Mucosa of descending colon (tissue), 3 donors: ENCODE measurements around the gene PDCD1. TPM values are rescaled to one million over a fixed set of nuclear protein-coding genes. Genes with fewer than 3 reads are reported as not detected.

Source experiments
- ATAC-seq: fragments of 200-7000 bp; cut with Tn5 transposase; one replicate; pipeline ENCODE4 v1.9.1; 2020; ENCODE audit warnings: mild to moderate bottlenecking, moderate library complexity
- DNase-seq, 3 donors: peaks; one replicate each; pipeline ENCODE4 v3.0.0-alpha.2; 2020
- H3K36me3 ChIP-seq: fragments of 200-600 bp; one replicate; pipeline ENCODE4 v1.8.0; 2021; ENCODE audit warnings: low read depth, mild to moderate bottlenecking
- H3K4me1 ChIP-seq: fragments of 200-600 bp; one replicate; pipeline ENCODE4 v1.8.0; 2021; ENCODE audit warnings: low read depth, mild to moderate bottlenecking
- H3K4me3 ChIP-seq: fragments of 200-600 bp; one replicate; pipeline ENCODE4 v1.8.0; 2021; ENCODE audit warnings: mild to moderate bottlenecking
- H3K9me3 ChIP-seq: fragments of 200-600 bp; one replicate; pipeline ENCODE4 v1.8.0; 2021; ENCODE audit warnings: mild to moderate bottlenecking
- intact Hi-C, 2 donors: fragments of 100-400 bp; cut with DNase I in 1 of 2; cut with micrococcal nuclease in 1 of 2; formaldehyde crosslinking; loops; one replicate each; pipeline versions ENCODE4 v1.11.0 to v1.11.1; 2022; cut with DNase I, micrococcal nuclease
- total RNA-seq, 3 donors: library from RNA; stranded (reverse); fragmentation: NEBNext Ultra II Directional in 2 of 3; extraction: Animal tissue kit (Norgen Biotek cat#: 25700) in 2 of 3; gene quantifications; one replicate each; pipeline versions ENCODE4 v1.2.1 to v1.2.4, GENCODE V29; 2021 to 2023
- TF ChIP-seq, protein P1 (sequence below): fragments of 200-600 bp; IDR thresholded peaks from one replicate; pipeline ENCODE4 v1.8.0; 2022; ENCODE audit warnings: antibody characterized with exemption, mild to moderate bottlenecking
- donor health status: DM: no; HTN: no; CAD: no; lungs with moderate emphysema.
- donor health status: DM: no; HTN: no; CAD: no.
- donor health status: DM: no; HTN: yes; CAD: no.

PDCD1 gene
- total RNA-seq, 3 donors from 2014 or later = 0.13 to 0.70 TPM; not detected in 1

DNA sequence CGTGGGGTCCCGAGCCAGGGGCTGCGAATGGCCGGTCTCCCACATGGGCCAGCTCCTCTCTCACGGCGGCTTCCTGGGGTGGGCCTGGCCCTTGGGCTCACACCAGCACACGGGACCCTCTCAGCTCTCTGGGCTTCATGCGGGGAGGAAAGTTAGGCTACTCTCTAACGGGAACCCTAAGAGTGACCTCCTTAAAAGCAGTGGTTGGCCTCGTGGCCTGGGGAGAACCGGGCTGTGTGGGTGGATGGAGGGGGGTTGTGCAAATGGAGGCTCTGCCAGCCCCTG, 36.7 kb upstream of the PDCD1 start:
- no peak for ATAC-seq
- Histone ChIP-seq H3K4me3 (no peak overlapping the region), H3K9me3 (no peaks in the 10 kb centered on the region), H3K4me1 (no peaks in the 10 kb centered on the region), H3K36me3 (no peaks in the 10 kb centered on the region)
- TF ChIP-seq, protein P1, sequence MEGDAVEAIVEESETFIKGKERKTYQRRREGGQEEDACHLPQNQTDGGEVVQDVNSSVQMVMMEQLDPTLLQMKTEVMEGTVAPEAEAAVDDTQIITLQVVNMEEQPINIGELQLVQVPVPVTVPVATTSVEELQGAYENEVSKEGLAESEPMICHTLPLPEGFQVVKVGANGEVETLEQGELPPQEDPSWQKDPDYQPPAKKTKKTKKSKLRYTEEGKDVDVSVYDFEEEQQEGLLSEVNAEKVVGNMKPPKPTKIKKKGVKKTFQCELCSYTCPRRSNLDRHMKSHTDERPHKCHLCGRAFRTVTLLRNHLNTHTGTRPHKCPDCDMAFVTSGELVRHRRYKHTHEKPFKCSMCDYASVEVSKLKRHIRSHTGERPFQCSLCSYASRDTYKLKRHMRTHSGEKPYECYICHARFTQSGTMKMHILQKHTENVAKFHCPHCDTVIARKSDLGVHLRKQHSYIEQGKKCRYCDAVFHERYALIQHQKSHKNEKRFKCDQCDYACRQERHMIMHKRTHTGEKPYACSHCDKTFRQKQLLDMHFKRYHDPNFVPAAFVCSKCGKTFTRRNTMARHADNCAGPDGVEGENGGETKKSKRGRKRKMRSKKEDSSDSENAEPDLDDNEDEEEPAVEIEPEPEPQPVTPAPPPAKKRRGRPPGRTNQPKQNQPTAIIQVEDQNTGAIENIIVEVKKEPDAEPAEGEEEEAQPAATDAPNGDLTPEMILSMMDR = no peak
- DNase-seq = no peak
- intact Hi-C loops = no loop called here

- H3K36me3 ChIP-seq = no peaks in the 10 kb centered on the region
- H3K9me3 ChIP-seq = no peaks in the 10 kb centered on the region
- TF ChIP-seq, protein P1 = no peak
- ATAC-seq (no peak), DNase-seq (peak in 1 of 3 donors; percentile 23)
- H3K4me1 ChIP-seq = no peaks in the 10 kb centered on the region
- intact Hi-C loops = no loop called here
- no peak overlapping the region for H3K4me3 ChIP-seq
These were observed 36.2 kb upstream of the PDCD1 start for GRCh38 chr2:241894681-241895426.

GRCh38 chr2:241894056-241894641, 35.5 kb upstream of the PDCD1 start:
- intact Hi-C loops = no loop called here
- TF ChIP-seq, protein P1 = no peak

GRCh38 chr2:241893265-241893664, 34.6 kb upstream of the PDCD1 start:
- DNase-seq = peak in 1 of 3 donors; percentile 14
- Histone ChIP-seq H3K9me3 (no peaks in the 10 kb centered on the region), H3K4me3 (no peak overlapping the region), H3K4me1 (no peaks in the 10 kb centered on the region), H3K36me3 (no peaks in the 10 kb centered on the region)
- intact Hi-C loops = no loop called here
- TF ChIP-seq, protein P1 = no peak
- ATAC-seq = no peak

More at GRCh38 chr2:241894056-241894641, 35.5 kb upstream of the PDCD1 start:
- Histone ChIP-seq H3K4me1 (no peaks in the 10 kb centered on the region), H3K9me3 (no peaks in the 10 kb centered on the region), H3K36me3 (no peaks in the 10 kb centered on the region), H3K4me3 (no peak overlapping the region)
- ATAC-seq = no peak
- peak in 1 of 3 donors; percentile 15 for DNase-seq

DNA sequence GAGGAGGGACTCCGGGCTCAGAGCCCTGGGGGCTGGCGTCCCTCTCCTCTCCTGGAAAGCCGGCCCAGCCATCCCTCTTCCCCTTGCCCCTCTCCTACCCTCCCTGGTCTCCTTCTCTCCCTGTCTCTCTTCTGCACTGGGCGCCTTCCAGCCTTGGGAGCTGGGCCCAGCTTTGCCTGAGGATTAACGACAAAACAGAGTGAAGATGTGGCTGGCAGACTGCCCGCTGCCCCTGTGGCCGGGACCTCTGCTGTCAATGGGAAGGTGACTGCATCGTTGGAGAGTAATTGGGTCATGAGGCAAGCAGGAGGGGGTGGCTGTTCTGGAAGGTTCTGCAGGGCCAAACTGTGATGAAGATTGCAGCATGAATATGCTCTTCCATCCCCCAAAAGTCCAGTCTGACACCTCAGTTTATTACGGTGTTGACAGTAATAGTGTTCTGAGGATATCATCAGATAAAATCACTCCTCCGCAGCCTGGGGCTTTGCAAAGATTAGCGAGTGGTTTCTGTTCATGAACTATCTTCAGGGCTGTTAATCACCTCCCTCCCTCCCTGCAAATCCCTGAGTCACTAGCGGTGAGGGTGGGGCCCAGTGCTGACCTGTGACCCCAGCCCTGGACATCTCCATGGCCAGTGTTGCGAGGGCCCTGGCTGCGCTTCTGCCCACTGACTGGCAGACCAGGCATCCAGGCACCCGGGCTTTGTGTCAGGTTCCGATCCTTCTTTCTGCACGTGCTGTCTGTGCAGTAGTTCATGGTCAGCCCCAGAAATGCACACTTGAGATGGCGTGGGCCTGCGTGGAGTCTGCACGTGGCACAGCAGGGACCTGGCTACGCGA, 33.8 kb upstream of the PDCD1 start:
- no peaks in the 10 kb centered on the region for H3K4me1 ChIP-seq
- intact Hi-C loops = no loop called here
- no peak for ATAC-seq
- H3K4me3 ChIP-seq = no peak overlapping the region
- peak in 1 of 3 donors; percentile 31 for DNase-seq
- TF ChIP-seq, protein P1 = no peak
- no peaks in the 10 kb centered on the region for H3K36me3 ChIP-seq
- H3K9me3 ChIP-seq = no peaks in the 10 kb centered on the region
